GM21737 (cell line): Measurements from ENCODE around the gene FLCN.

Experiments used
- ATAC-seq: cut with Tn5 transposase; IDR thresholded peaks from one replicate; pipeline ENCODE4 v1.9.1; 2021; ENCODE audit warnings: mild to moderate bottlenecking, moderate library complexity; ENCODE audit not compliant: unreplicated experiment

FLCN gene

DNA sequence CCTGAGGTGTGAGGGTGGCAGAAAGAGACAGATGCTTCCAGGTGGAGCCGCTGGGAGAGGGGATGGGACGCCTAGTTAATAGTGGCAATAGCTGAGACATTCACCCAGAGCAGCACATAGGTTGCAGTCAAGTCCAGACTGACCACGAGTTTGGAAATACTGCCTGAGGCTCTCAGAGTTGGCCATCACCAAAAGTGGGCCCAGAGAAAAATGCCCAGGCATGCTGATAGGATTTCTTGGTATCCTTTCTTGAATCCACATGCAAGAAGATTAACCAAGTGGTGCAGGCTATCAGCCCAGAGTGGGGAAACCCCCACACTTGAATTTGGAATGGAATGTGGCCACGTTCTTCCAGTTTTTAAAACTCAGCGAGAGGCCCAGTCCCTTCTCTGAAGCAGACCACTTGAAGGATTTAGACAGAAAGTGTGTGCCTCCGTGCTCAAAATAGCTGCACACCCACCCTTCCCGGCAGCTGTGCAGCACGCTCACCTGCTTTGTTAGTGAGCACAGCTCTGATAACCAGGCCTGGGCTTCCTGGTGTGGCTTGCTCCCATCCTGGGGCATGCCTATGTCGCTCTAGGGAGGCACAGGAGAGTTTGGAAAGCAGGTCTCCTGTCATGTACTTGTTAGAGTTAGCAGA is 66.5 kb downstream of the FLCN start:
- ATAC-seq: no peak

DNA sequence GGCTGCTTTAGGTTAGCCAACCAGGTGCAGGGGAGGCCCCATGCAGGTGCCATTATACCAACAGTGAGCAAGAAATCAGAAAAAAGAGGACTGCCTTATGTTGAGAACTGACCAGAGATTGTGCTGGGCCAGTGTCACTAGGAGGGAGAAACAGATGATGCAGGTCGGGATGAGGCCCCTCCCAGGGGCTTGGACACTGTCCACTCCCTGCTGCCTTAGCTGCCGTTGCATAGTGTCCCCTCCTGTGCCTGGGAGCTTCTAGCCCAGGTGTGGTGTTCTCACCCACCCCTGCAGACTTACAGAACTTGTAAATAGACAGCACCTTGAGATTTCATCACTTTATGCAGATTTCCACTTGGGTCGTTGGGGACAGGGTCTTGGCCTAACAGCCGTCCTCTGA is 67.6 kb downstream of the FLCN start:
- no peak for ATAC-seq

DNA sequence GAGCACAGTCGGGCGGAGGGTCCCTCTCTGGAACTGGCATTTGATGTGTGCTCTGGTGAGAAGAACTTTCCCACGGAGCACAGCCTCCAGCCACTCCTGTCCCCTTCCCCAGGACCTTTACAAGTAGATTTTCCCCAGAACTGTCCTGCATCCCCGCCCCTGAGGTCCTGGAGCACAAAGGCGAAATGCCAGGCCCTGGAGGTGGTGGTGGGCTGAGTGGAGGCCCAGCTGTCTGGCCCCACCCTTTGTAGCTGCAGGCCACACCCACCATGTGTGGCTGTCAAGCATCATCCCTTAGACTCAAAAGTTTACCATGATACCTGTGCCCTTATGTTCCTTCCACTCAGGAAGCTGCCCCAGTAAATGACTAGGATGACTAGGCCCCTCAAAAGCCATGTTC is 68.6 kb downstream of the FLCN start:
- ATAC-seq: no peak

DNA sequence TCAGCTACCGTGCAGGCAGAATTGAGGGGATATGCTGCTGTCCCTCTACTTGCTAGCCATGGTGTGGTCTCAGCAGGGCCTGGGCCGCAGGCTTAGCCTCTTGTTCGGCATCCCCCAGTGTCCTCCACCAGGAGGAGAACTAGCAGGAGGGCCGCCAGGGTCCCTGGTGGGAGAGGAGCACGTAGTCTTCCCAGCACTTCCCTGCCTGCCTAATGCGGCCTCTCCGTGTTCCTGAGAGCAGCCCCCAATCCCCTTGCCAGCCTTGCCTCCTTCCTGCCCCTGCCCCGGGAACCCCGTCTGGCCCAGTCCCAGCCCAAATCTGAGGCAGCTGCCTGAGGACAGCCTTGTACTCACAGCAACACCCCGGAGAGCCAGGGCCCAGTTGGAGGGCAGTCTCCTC is 69.0 kb downstream of the FLCN start:
- ATAC-seq: no peak

DNA sequence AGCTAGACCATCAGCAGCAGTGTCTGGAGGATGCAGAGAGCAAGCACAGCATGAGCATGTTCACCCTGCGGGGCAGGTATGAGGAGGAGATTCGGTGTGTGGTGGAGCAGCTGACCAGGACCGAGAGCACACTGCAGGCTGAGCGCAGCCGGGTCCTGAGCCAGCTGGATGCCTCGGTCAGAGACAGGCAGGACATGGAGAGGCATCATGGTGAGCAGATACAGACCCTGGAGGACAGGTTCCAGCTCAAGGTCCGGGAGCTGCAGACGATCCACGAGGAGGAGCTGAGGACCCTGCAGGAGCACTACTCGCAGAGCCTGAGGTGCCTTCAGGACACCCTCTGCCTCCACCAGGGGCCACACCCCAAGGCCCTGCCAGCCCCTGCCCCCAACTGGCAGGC is 69.6 kb downstream of the FLCN start:
- no peak for ATAC-seq

DNA sequence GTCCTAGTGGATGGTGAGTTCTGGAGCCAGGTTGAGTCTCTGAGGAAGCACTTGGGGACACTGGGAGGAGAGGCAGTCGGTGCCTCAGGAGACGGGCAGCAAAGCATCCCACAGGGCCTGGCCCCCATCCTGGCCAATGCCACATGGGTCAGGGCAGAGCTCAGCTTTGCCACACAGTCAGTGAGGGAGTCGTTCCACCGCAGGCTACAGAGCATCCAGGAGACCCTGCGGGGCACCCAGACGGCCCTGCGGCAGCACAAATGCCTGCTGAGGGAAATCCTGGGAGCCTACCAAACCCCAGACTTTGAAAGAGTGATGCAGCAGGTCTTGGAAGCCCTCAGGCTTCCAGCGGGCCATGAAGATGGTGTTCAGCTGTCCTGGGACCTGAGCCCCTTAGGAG is 70.5 kb downstream of the FLCN start:
- no peak for ATAC-seq

DNA sequence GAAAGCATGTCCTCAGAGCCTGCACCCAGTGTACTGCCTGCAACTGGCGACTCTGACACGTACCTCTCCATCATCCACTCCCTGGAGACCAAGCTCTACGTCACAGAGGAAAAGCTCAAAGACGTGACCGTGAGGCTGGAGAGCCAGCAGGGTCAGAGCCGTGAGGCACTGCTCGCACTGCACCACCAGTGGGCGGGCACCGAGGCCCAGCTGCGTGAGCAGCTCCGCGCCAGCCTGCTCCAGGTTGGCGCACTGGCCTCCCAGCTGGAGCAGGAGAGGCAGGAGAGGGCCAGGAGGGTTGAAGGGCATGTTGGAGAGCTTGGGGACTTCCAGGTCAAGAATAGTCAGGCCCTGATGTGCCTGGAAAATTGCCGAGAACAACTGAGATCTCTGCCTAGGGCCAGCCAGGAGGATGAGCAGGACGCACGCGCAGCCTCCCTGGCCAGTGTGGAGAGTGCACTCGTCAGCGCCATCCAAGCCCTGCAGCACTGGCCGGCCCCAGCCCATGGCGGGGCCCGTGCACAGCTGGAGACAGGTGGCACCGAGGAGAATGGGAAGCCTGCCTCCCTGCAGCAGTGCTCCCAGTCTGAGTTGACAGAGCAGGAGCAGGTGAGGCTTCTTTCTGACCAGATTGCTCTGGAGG is 71.2 kb downstream of the FLCN start:
- ATAC-seq: no peak

DNA sequence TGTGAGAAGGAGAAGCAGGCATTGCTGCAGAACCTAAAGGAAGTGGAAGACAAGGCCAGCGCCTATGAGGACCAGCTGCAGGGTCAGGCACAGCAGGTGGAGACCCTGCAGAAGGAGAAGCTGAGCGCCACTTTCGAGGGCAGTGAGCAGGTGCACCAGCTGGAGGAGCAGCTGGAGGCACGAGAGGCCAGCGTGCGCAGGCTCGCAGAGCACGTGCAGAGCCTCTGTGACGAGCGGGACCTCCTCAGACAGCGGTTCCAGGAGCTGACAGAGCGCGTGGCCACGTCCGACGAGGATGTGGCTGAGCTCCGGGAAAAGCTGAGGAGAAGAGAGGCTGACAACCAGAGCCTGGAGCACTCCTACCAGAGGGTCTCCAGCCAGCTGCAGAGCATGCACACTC is 72.3 kb downstream of the FLCN start:
- ATAC-seq: no peak

DNA sequence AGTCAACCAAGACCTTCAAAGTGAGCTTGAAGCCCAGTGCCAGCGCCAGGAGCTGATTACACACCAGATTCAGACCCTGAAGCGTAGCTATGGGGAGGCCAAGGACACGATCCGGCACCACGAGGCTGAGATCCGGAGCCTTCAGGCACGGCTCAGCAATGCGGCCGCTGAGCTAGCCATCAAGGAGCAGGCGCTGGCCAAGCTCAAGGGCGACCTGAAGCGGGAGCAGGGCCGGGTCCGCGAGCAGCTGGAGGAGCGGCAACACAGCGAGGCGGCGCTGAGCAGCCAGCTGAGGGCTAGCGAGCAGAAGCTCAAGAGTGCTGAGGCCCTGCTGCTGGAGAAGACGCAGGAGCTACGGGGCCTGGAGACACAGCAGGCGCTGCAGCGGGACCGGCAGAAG is 72.8 kb downstream of the FLCN start:
- no peak for ATAC-seq
